CD4-positive, alpha-beta memory T cell (primary cell): ENCODE measurements around the gene RIC8B. TPM values are rescaled to one million over a fixed set of nuclear protein-coding genes. Genes with fewer than 3 reads are reported as not detected.

Experiments used
- CTCF ChIA-PET: fragments of 350-600 bp; sonication (Branson Sonifier 250); formaldehyde crosslinking; loops from one replicate; lab custom pipeline; 2021; ENCODE audit warnings: inconsistent platforms; ENCODE audit not compliant: partially characterized antibody; lab: Charles Lee
- POLR2A ChIA-PET: fragments of 350-600 bp; sonication (Branson Sonifier 250); formaldehyde crosslinking; loops from one replicate; lab custom pipeline; 2021; ENCODE audit not compliant: partially characterized antibody; lab: Charles Lee
- DNase-seq, 5 donors: peaks; one replicate each; pipeline versions ENCODE4 v3.0.0 to v3.0.0-alpha.2; 2020 to 2022; ENCODE audit warnings: mixed read lengths in 1 of 5
- H3K27ac ChIP-seq: one replicate; pipeline ENCODE4 v1.7.0; 2013; ENCODE audit warnings: low read depth, low read length
- H3K27me3 ChIP-seq: 2 replicates; pipeline ENCODE4 v1.7.0; 2013; ENCODE audit warnings: mild to moderate bottlenecking, low read length, moderate library complexity; ENCODE audit not compliant: insufficient read depth
- H3K36me3 ChIP-seq: 2 replicates; pipeline ENCODE4 v1.7.0; 2013; ENCODE audit warnings: mild to moderate bottlenecking, low read length, moderate library complexity; ENCODE audit not compliant: insufficient read depth
- H3K4me1 ChIP-seq: 2 replicates; pipeline ENCODE4 v1.7.0; 2013; ENCODE audit warnings: mild to moderate bottlenecking, low read length, moderate library complexity; ENCODE audit not compliant: insufficient read depth
- H3K4me3 ChIP-seq, 2 donors: one replicate each; pipeline ENCODE4 v1.7.0; 2013; ENCODE audit warnings: low read length in 2 of 2, mild to moderate bottlenecking in 1 of 2
- H3K9me3 ChIP-seq, 2 donors: one replicate each; pipeline ENCODE4 v1.7.0; 2013; ENCODE audit warnings: low read length in 2 of 2, control low read depth in 1 of 2; ENCODE audit not compliant: control insufficient read depth in 1 of 2
- H3K27ac Mint-ChIP-seq, 7 donors: one replicate each; pipeline ENCODE4 v1.8.0; 2020 to 2021; ENCODE audit warnings: mixed read lengths in 7 of 7, mild to moderate bottlenecking in 6 of 7, inconsistent platforms in 3 of 7, moderate library complexity in 3 of 7
- H3K27me3 Mint-ChIP-seq, 2 donors: one replicate each; pipeline ENCODE4 v1.8.0; 2020 to 2021; ENCODE audit warnings: mixed read lengths in 2 of 2
- H3K36me3 Mint-ChIP-seq, 2 donors: one replicate each; pipeline ENCODE4 v1.8.0; 2020 to 2021; ENCODE audit warnings: mixed read lengths in 2 of 2, inconsistent platforms in 1 of 2, mild to moderate bottlenecking in 1 of 2
- H3K4me1 Mint-ChIP-seq, 4 donors: one replicate each; pipeline ENCODE4 v1.8.0; 2020 to 2021; ENCODE audit warnings: mixed read lengths in 4 of 4, mild to moderate bottlenecking in 1 of 4
- H3K4me3 Mint-ChIP-seq, 8 donors: one replicate each; pipeline ENCODE4 v1.8.0; 2020 to 2021; ENCODE audit warnings: mixed read lengths in 8 of 8, mild to moderate bottlenecking in 7 of 8, moderate library complexity in 6 of 8, inconsistent platforms in 3 of 8
- H3K9me3 Mint-ChIP-seq, 8 donors: one replicate each; pipeline ENCODE4 v1.8.0; 2020 to 2021; ENCODE audit warnings: mixed read lengths in 8 of 8, mild to moderate bottlenecking in 5 of 8, inconsistent platforms in 3 of 8, moderate library complexity in 1 of 8
- intact Hi-C: fragments of 100-400 bp; cut with micrococcal nuclease; formaldehyde crosslinking; loops from one replicate; pipeline ENCODE4 v1.15.1; 2023
- polyA plus RNA-seq, 2 donors: library from polyadenylated mRNA; unstranded; fragments of 300-500 nt; fragmentation: Illumina TruSeq; gene quantifications; one replicate each; pipeline ENCODE4 v1.2.3, GENCODE V29; 2021
- total RNA-seq, 2 experiments: library from RNA; stranded (reverse); gene quantifications; one replicate each; pipeline ENCODE4 v1.2.3, GENCODE V29; 2021

The RIC8B gene
- total and polyA plus RNA-seq, 4 experiments from 2014 or later, result 8.4 to 25.0 (median 16.6) TPM

- CTCF ChIA-PET, result no interaction called here
- no peak overlapping the region for H3K4me3 ChIP-seq
- H3K4me1 ChIP-seq, result no peaks in the 10 kb centered on the region
- H3K9me3 ChIP-seq, result no peaks in the 10 kb centered on the region
- H3K27ac ChIP-seq, result no peak overlapping the region
- peaks cover 14% of the 10 kb centered on the region for H3K36me3 ChIP-seq
- H3K27me3 ChIP-seq, result no peaks in the 10 kb centered on the region
- Mint-ChIP-seq H3K27me3 (no peaks in the 10 kb centered on the region), H3K36me3 (peaks cover 35 to 47% of the 10 kb centered on the region in 2 donors), H3K4me3 (no peak overlapping the region), H3K4me1 (peaks cover 0 to 7% (median 5%) of the 10 kb centered on the region in 4 donors), H3K27ac (peak overlapping the region in 1 of 7 donors; percentile 51), H3K9me3 (no peaks in the 10 kb centered on the region)
- intact Hi-C loops, result no loop called here
- DNase-seq, result no peak
- POLR2A ChIA-PET, result no interaction called here
These were observed 95.6 kb downstream of the RIC8B start for GRCh38 chr12:106870116-106870515.

GRCh38 chr12:106871477-106871876 lies 97.0 kb downstream of the RIC8B start:
- Histone ChIP-seq H3K4me1 (no peaks in the 10 kb centered on the region), H3K27me3 (no peaks in the 10 kb centered on the region), H3K4me3 (no peak overlapping the region), H3K36me3 (peaks cover 8% of the 10 kb centered on the region), H3K27ac (no peak overlapping the region), H3K9me3 (no peaks in the 10 kb centered on the region)
- Mint-ChIP-seq H3K27ac (peak overlapping the region in 2 of 7 donors; percentile 18 to 25), H3K27me3 (no peaks in the 10 kb centered on the region), H3K9me3 (no peaks in the 10 kb centered on the region), H3K4me1 (peaks cover 0 to 1% (median under 1%) of the 10 kb centered on the region in 4 donors), H3K4me3 (no peak overlapping the region), H3K36me3 (peaks cover 28 to 48% of the 10 kb centered on the region in 2 donors)
- POLR2A ChIA-PET, result no interaction called here
- intact Hi-C loops, result no loop called here
- CTCF ChIA-PET, result no interaction called here
- DNase-seq, result no peak

- Mint-ChIP-seq H3K27ac (no peak overlapping the region), H3K9me3 (no peaks in the 10 kb centered on the region), H3K27me3 (no peaks in the 10 kb centered on the region), H3K4me1 (no peaks in the 10 kb centered on the region), H3K4me3 (no peak overlapping the region), H3K36me3 (peaks cover 35 to 38% of the 10 kb centered on the region in 2 donors)
- intact Hi-C loops, result no loop called here
- CTCF ChIA-PET, result interaction anchor here (1.2 kb wide), 1 partner anchor 137 kb away, joined by 5 read pairs; no protein-coding TSS in a partner anchor
- Histone ChIP-seq H3K27me3 (no peaks in the 10 kb centered on the region), H3K36me3 (peaks cover 9% of the 10 kb centered on the region), H3K9me3 (no peaks in the 10 kb centered on the region), H3K27ac (no peak overlapping the region), H3K4me1 (no peaks in the 10 kb centered on the region), H3K4me3 (no peak overlapping the region)
- no peak for DNase-seq
- POLR2A ChIA-PET, result no interaction called here
These were observed 99.5 kb downstream of the RIC8B start for GRCh38 chr12:106873983-106874382.

DNA sequence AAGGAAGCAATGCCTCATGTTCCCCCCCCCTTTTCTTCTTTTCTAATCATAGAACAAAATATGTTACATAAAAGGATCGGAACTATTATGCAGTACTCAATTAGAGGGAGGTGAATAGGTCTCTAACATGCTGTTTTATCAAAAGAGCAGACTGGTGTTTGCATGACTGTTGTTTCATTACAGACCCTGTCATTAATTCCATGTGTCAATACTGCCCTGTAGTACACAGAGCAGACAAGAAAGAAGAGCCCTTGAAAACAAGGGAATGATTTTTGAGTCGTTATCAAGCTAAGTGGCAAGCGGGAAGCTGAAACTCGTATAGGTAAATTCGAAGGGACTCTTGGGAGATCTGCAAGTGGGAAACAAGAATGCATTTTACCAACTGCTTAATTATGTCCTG lies 104.3 kb downstream of the RIC8B start:
- no peaks in the 10 kb centered on the region for H3K4me1 Mint-ChIP-seq
- no peak for DNase-seq
- H3K4me3 Mint-ChIP-seq, result no peak overlapping the region
- no peak overlapping the region for H3K27ac Mint-ChIP-seq
- H3K27me3 Mint-ChIP-seq, result no peaks in the 10 kb centered on the region
- intact Hi-C loops, result no loop called here
- POLR2A ChIA-PET, result no interaction called here
- H3K9me3 Mint-ChIP-seq, result no peaks in the 10 kb centered on the region
- Histone ChIP-seq H3K4me1 (no peaks in the 10 kb centered on the region), H3K9me3 (no peaks in the 10 kb centered on the region), H3K4me3 (no peak overlapping the region), H3K36me3 (peaks cover 22% of the 10 kb centered on the region), H3K27me3 (no peaks in the 10 kb centered on the region), H3K27ac (no peak overlapping the region)
- H3K36me3 Mint-ChIP-seq, result peaks cover 45 to 56% of the 10 kb centered on the region in 2 donors
- CTCF ChIA-PET, result no interaction called here

- H3K27ac Mint-ChIP-seq, result no peak overlapping the region
- intact Hi-C loops, result no loop called here
- Histone ChIP-seq H3K36me3 (peaks cover 15% of the 10 kb centered on the region), H3K27ac (no peak overlapping the region), H3K27me3 (no peaks in the 10 kb centered on the region), H3K4me1 (no peaks in the 10 kb centered on the region), H3K9me3 (no peaks in the 10 kb centered on the region), H3K4me3 (no peak overlapping the region)
- no peak overlapping the region for H3K4me3 Mint-ChIP-seq
- DNase-seq, result no peak
- ChIA-PET CTCF (no interaction called here), POLR2A (no interaction called here)
- no peaks in the 10 kb centered on the region for H3K27me3 Mint-ChIP-seq
- H3K4me1 Mint-ChIP-seq, result no peaks in the 10 kb centered on the region
- H3K9me3 Mint-ChIP-seq, result no peaks in the 10 kb centered on the region
- H3K36me3 Mint-ChIP-seq, result peaks cover 47 to 56% of the 10 kb centered on the region in 2 donors
These were observed 105.1 kb downstream of the RIC8B start for GRCh38 chr12:106879612-106880011.

DNA sequence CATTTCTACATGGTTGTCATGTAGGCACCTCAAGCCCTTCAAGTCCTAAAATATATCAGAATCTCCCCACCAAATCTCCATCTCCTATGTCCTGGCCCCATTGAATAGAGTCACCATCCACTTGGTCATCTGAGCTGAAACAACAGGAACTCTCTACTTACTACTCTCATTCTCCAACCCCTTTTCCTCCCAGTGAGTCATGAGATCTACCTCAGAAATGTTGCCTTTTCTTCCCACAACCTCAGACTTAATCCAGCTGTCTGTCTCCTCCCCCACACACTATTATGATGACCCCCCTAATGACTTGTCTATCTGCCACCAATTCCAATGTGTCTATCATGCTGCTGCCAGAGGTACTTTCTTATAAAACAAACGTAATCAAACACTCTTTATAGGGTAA lies 108.9 kb downstream of the RIC8B start:
- Mint-ChIP-seq H3K27me3 (no peaks in the 10 kb centered on the region), H3K4me3 (no peak overlapping the region), H3K27ac (peak overlapping the region in 3 of 7 donors; percentile 9 to 17 (median 17)), H3K36me3 (peaks cover 48 to 75% of the 10 kb centered on the region in 2 donors), H3K9me3 (no peaks in the 10 kb centered on the region), H3K4me1 (no peaks in the 10 kb centered on the region)
- Histone ChIP-seq H3K4me1 (no peaks in the 10 kb centered on the region), H3K4me3 (no peak overlapping the region), H3K9me3 (no peaks in the 10 kb centered on the region), H3K36me3 (peaks cover 28% of the 10 kb centered on the region), H3K27ac (no peak overlapping the region), H3K27me3 (no peaks in the 10 kb centered on the region)
- POLR2A ChIA-PET, result no interaction called here
- CTCF ChIA-PET, result no interaction called here
- intact Hi-C loops, result no loop called here
- no peak for DNase-seq

DNA sequence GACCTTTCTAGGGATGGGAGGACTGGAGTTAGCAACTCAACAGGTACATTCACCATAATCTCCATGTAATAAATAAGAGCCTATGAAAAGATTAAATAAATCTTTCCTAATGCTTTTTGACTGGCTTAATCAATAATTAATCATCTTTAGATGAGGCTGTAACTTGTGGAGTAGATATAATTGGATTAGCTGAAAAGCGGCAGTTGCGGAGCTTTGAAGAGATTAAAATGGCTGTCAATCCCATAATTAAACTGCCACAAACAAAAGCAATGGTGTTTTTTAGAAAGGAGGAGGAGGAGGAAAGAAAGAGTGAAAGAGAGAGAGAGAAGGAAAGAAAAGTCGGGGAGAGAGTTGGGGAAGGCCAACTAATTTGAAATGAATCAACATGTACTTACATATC lies 110.5 kb downstream of the RIC8B start:
- H3K27me3 ChIP-seq, result no peaks in the 10 kb centered on the region
- CTCF ChIA-PET, result no interaction called here
- Mint-ChIP-seq H3K4me3 (no peak overlapping the region), H3K27me3 (no peaks in the 10 kb centered on the region), H3K36me3 (peaks cover 37 to 67% of the 10 kb centered on the region in 2 donors), H3K9me3 (no peaks in the 10 kb centered on the region), H3K27ac (peak overlapping the region in 1 of 7 donors; percentile 42), H3K4me1 (no peaks in the 10 kb centered on the region)
- intact Hi-C loops, result no loop called here
- POLR2A ChIA-PET, result no interaction called here
- no peak overlapping the region for H3K4me3 ChIP-seq
- H3K27ac ChIP-seq, result no peak overlapping the region
- H3K9me3 ChIP-seq, result no peaks in the 10 kb centered on the region
- H3K36me3 ChIP-seq, result peaks cover 18% of the 10 kb centered on the region
- DNase-seq, result no peak
- H3K4me1 ChIP-seq, result no peaks in the 10 kb centered on the region
